Stimulated activated CD4-positive, alpha-beta T cell treated with anti-CD3 and anti-CD28 coated beads, Interleukin-12 subunit alpha, Interleukin-12 subunit beta, amount 100 ng/mL, for 48 hours (primary cell): ENCODE results near the gene DCLK2.

ENCODE experiments used
- DNase-seq, 3 donors: peaks; one replicate each; pipeline ENCODE4 v3.0.0-alpha.2; 2020; ENCODE audit warnings: low read depth in 2 of 3, low spot score in 1 of 3

DCLK2 gene

DNA sequence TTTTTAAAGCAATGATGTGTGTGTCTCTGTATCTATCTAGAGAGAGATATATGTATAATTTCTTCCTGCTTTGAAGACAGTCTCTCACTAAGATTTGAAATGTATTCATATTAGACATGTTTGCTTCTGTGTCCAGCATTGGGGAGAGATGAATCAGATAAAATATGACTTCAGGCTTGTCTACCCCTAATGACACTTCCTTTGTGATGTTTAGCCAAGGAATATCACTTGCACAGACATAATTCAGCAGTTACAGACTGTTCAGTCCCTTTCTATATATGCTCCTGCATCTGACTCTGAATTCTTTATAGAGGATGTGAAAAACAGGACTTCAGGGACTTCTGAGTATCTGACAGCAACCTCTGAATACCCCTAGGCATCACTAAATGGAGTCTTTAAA lies 158.4 kb downstream of the DCLK2 start:
- no peak for DNase-seq

DNA sequence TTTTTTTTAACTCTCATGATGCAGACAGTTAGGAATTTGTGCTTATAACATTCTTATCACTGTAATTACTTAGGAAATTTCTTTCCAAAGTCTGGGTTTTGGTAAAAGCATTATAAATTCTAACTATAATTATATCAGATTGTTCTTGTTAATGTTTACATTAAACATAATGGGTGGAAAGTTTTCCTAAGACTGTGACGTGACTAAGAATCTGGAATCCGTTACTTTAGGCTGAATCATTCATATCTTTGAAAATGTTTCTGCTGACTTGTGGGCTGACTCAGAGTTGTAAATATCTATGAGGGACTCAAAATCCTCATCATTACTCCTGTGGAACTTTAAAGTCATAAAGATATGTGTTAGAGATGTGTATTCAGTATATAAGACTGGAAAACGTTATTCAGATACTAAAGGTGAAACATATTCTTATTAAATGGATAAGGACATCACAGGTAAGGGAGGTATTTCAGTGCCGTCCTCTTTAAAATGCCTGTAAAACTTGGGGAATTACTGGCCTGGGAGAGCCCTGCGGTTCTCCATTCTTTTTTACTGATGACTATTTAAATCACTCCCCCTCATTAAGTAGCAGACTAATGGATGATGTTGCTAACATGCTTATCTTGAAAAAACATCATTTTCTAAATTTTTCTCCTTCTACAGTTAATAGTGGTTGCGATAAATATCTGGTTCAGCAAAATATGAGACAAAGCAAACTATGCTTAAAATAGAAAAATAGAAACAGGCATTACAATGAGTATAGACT lies 159.0 kb downstream of the DCLK2 start:
- no peak for DNase-seq

- no peak for DNase-seq
These were observed 160.3 kb downstream of the DCLK2 start for GRCh38 chr4:150238591-150238990.

DNA sequence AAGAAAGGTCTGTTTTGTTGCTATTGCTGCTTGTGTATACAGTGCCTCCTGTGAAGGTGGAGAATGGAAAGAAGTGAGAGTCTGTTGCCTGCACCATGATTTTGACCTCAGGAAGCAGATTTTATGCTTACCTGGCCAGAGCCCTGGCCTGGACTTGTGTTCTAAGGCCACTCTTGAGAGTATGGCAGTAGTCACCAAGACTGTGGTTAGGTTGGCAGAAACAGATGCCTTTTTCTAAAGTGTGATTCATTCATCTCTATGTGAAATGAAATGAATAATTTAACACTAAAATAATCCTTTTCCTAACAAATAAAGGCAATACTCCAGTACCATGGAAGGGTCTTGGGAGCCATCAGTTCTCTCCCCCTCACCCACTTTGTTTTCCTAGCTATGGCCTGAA lies 161.8 kb downstream of the DCLK2 start:
- no peak for DNase-seq

DNA sequence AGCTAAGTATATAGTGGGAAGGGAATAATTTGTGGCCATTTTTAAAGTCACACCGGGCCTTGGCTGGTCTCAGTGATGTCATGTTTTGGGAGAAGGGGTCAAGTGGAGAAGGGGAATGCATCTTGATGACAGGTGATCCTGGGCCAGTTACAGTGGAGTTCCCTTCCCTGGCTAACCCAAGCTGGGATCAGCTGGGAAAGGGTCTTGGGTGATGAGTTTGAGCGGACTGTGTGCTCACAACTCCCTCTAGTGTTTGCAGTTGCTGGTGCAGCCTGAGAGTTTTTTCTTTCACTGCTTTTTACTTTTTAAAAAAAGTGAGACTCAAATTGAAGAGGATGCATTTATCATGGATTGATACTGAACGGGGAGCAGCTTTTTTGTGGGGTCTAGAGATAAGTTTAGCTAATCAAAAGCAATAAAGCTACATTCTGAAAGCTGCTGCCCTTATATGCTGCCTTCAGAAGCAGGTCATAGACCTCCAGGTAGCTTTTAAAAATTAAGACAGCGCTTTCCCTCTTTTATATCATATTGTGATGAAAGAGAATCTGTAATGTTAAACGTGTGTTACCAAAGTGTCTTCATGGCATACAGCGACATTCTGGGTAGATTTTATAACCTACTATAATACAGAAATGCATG lies 164.7 kb downstream of the DCLK2 start:
- DNase-seq: peak in 1 of 3 donors; percentile 27

GRCh38 chr4:150243932-150244331 lies 165.7 kb downstream of the DCLK2 start:
- no peak for DNase-seq

GRCh38 chr4:150244600-150244999 lies 166.4 kb downstream of the DCLK2 start:
- no peak for DNase-seq

GRCh38 chr4:150247184-150247583 lies 168.9 kb downstream of the DCLK2 start:
- DNase-seq: no peak

DNA sequence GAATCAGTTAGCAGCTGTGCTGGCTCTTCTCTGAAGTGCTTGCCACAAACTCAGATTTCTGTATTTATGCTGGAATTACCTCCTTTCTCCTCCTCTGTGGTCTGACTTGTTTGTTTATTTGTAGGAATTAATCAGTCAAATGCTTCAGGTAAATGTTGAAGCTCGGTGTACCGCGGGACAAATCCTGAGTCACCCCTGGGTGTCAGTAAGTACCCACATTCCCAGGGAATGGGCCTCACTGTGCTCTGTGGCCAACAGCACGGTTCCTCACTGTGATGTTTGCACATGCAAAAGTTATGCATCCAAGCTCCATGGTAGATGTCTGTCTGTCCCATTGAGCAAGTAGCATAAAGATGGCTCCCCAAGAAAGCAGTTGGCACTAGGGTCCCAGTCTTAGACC lies 169.9 kb downstream of the DCLK2 start:
- no peak for DNase-seq

GRCh38 chr4:150250293-150250997 lies 172.2 kb downstream of the DCLK2 start:
- DNase-seq: no peak

- DNase-seq: no peak
These were observed 172.9 kb downstream of the DCLK2 start for GRCh38 chr4:150250998-150251651.

DNA sequence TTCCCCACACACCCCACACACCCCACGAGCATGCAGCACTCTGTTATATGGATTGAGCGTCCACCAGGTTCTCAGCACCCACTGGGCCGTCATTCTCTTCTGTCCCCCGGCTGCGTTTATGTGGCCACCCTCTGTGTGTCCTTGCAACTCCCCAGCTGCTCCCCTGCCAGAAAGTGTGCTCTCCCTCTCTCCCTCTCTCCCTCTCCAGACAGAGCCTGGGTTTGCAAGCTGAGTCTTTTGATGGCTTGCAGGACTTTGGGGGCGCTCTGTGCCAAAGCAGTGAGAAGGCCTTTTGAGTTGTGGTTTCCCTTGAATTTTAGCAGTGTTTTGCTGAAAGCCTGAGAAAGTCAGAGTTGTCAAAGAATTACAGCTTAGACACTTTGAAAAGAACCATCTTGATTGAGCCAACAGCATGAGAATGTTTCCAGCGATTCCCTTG lies 173.5 kb downstream of the DCLK2 start:
- DNase-seq: no peak

- DNase-seq: no peak
These were observed 174.1 kb downstream of the DCLK2 start for GRCh38 chr4:150252306-150252705.

DNA sequence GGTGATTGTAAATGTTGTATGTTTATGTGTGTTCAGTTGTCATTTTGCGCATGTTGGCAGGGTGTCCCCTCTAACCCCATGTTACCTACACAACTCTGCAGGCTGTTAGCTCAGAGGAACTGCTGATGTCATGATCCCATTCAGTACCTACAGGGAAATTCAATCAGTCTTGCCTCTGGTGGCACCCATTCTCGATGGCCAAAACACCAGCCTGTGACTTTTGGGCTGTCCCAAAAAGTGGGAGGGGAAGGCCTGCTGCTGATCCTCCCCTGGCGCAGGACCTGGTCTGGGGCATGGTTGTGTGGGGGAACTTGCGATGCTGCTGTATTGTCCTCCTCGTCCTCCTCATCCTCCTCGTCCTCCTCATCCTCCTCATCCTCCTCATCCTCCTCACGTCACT lies 174.5 kb downstream of the DCLK2 start:
- no peak for DNase-seq

DNA sequence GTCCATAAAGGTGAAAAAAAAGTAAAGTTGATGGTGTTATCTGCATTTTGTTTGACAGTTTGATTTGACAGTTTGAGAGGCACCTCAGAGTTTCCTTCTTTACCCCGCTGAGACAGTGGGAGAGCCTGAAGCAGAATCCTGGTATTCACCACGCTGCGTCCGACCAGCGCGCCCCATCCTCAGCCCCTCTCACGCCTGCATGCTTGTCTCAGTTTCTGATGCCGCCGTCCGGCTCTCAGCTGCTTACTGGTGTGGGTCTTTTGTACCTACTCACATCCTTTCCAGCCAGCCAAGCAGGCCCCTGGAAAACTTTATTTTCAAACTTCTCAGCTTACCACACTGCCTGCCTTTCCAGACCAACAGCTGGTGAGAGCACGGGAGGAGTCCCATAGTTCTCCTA lies 175.2 kb downstream of the DCLK2 start:
- DNase-seq: no peak

DNA sequence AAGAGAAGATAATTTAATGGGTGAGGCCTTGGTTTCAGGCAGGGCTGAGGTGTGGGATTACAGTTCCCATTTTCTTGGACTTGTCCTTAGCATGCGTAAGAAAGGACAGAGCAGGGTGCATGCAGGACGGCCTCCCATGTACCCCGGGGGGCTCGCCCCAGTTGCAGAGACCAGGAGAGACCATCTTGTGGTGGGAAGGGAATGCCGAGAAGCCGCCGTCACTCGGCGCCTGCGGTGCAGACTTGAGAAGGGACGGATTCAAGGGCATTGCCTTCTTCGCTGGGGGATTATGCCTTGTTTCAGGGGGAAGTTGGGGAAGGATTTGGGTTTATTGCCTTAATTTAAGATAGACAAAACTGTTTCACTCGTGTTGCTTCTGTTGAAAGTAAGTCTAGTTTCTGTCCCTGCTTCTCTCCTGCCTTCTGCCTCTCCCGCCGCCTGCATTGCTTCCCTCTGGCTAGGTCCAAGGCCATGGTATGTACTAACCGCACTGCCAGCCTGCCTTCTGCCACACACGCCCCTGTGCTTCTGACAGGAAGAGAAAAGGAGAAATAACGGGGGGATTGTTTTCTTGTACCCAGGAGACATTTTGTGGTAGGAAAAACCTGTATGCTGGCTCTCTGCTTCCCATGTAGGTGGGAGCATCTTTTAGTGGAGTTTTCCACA lies 175.9 kb downstream of the DCLK2 start:
- no peak for DNase-seq

GRCh38 chr4:150255610-150256224 lies 177.5 kb downstream of the DCLK2 start:
- no peak for DNase-seq

- no peak for DNase-seq
These were observed 178.0 kb downstream of the DCLK2 start for GRCh38 chr4:150256225-150256620.

- no peak for DNase-seq
These were observed 178.8 kb downstream of the DCLK2 start for GRCh38 chr4:150256841-150257730.

- DNase-seq: no peak
These were observed 180.3 kb downstream of the DCLK2 start for GRCh38 chr4:150258569-150258968.
